Small intestine (tissue), 7 donors: ENCODE results near the gene NRARP. TPM values are rescaled to one million over a fixed set of nuclear protein-coding genes. Genes with fewer than 3 reads are reported as not detected.
"Not testable (repeated sequence)": the region's sequence is repeated elsewhere in the genome, so short reads cannot be mapped to it uniquely, and the experiment has no call there.

Experiments used
- DNase-seq, 2 donors: peaks; one replicate each; pipeline versions ENCODE4 v3.0.0 to v3.0.0-alpha.2; 2013
- FAIRE-seq: peaks from 2 replicates; lab custom pipeline; 2012; peaks lifted over from hg19 to GRCh38; lab: Jason Lieb, UNC
- H3K27ac ChIP-seq, 3 donors: one replicate each; pipeline ENCODE4 v1.5.1; 2013; ENCODE audit warnings: low read length in 2 of 3, mild to moderate bottlenecking in 2 of 3, control low read depth in 1 of 3, inconsistent platforms in 1 of 3, low read depth in 1 of 3, moderate library complexity in 1 of 3
- H3K27me3 ChIP-seq, 3 donors: one replicate each; pipeline ENCODE4 v1.6.1; 2013; ENCODE audit warnings: low read length in 3 of 3, inconsistent platforms in 1 of 3; ENCODE audit not compliant: control insufficient read depth in 3 of 3, insufficient read depth in 3 of 3
- H3K36me3 ChIP-seq, 3 donors: one replicate each; pipeline ENCODE4 v1.6.1; 2013; ENCODE audit warnings: low read length in 3 of 3, inconsistent platforms in 1 of 3, low read depth in 1 of 3, mild to moderate bottlenecking in 1 of 3, moderate library complexity in 1 of 3; ENCODE audit not compliant: control insufficient read depth in 3 of 3, insufficient read depth in 2 of 3
- H3K4me1 ChIP-seq, 3 donors: one replicate each; pipeline ENCODE4 v1.6.1; 2013; ENCODE audit warnings: low read length in 2 of 3, inconsistent platforms in 1 of 3, low read depth in 1 of 3, mild to moderate bottlenecking in 1 of 3, moderate library complexity in 1 of 3; ENCODE audit not compliant: control insufficient read depth in 3 of 3, insufficient read depth in 2 of 3
- H3K4me3 ChIP-seq, 3 donors: one replicate each; pipeline ENCODE4 v1.5.1; 2013; ENCODE audit warnings: low read length in 3 of 3, control low read depth in 1 of 3, inconsistent platforms in 1 of 3, low read depth in 1 of 3, mild to moderate bottlenecking in 1 of 3, moderate library complexity in 1 of 3
- H3K9me3 ChIP-seq, 2 donors: one replicate each; pipeline ENCODE4 v1.6.1; 2013; ENCODE audit warnings: low read depth in 1 of 2, low read length in 1 of 2; ENCODE audit not compliant: control insufficient read depth in 2 of 2, insufficient read depth in 1 of 2
- WGBS, 3 donors: extraction: QIAGEN DNeasy Blood & Tissue Kit; methylation state at CpG; one replicate each; pipeline ENCODE4 v1.1.7; 2013; 5-methylcytosine and 5-hydroxymethylcytosine counted together
- polyA plus RNA-seq, 4 donors: library from polyadenylated mRNA; stranded (reverse) in 3 of 4; unstranded in 1 of 4; fragments of 200-250 nt in 3 of 4; fragments of 120-200 nt in 1 of 4; gene quantifications; one replicate each; pipeline versions ENCODE4 v1.2.1 to v1.2.3, GENCODE V29; 2013
- donor health status: healthy with polysubstance abuse.
- donor health status: control.
- donor health status: control.
- donor health status: Bipolar disorder and iron deficiency.
- donor health status: healthy.

The NRARP gene
- polyA plus RNA-seq, 4 donors = 3.2 to 39.9 (median 8.9) TPM

GRCh38 chr9:137341227-137341626 lies 39.2 kb upstream of the NRARP start:
- FAIRE-seq = no peak
- Histone ChIP-seq H3K27ac (no peak overlapping the region), H3K9me3 (peaks cover 0 to 10% of the 10 kb centered on the region in 2 donors), H3K4me1 (peaks cover 0 to 11% (median 0%) of the 10 kb centered on the region in 3 donors), H3K36me3 (peaks cover 0 to 15% (median 0%) of the 10 kb centered on the region in 3 donors), H3K27me3 (no peaks in the 10 kb centered on the region), H3K4me3 (no peak overlapping the region)
- WGBS, 3 donors = 72 to 78% (median 74%) methylated on average over 4 to 6 of the region's 6 CpGs
- DNase-seq = no peak

GRCh38 chr9:137339908-137340462 lies 37.9 kb upstream of the NRARP start:
- peaks cover 0 to 11% (median 0%) of the 10 kb centered on the region in 3 donors for H3K4me1 ChIP-seq
- 84 to 89% (median 86%) methylated on average over 12 of the region's 12 CpGs for WGBS, 3 donors
- peaks cover 0 to 11% of the 10 kb centered on the region in 2 donors for H3K9me3 ChIP-seq
- peaks cover 0 to 16% (median 0%) of the 10 kb centered on the region in 3 donors for H3K36me3 ChIP-seq
- not testable (repeated sequence) for FAIRE-seq, DNase-seq, H3K27me3 ChIP-seq, H3K4me3 ChIP-seq
- peak overlapping the region in 1 of 3 donors; percentile 72 for H3K27ac ChIP-seq

- Histone ChIP-seq H3K27ac (peak overlapping the region in 1 of 3 donors; percentile 72), H3K4me1 (peaks cover 0 to 11% (median 0%) of the 10 kb centered on the region in 3 donors), H3K27me3 (no peaks in the 10 kb centered on the region), H3K4me3 (no peak overlapping the region), H3K9me3 (peaks cover 0 to 11% of the 10 kb centered on the region in 2 donors), H3K36me3 (peaks cover 0 to 10% (median 0%) of the 10 kb centered on the region in 3 donors)
- DNase-seq (peak in 1 of 2 donors; percentile 52), FAIRE-seq (no peak)
- 41 to 63% (median 56%) methylated on average over 7 of the region's 7 CpGs for WGBS, 3 donors
Observed at GRCh38 chr9:137339045-137339907, 37.2 kb upstream of the NRARP start.

- Histone ChIP-seq H3K9me3 (peaks cover 0 to 4% of the 10 kb centered on the region in 2 donors), H3K36me3 (peaks cover 0 to 10% (median 0%) of the 10 kb centered on the region in 3 donors), H3K4me3 (no peak overlapping the region), H3K4me1 (peaks cover 0 to 11% (median 0%) of the 10 kb centered on the region in 3 donors), H3K27me3 (no peaks in the 10 kb centered on the region), H3K27ac (no peak overlapping the region)
- DNase-seq = no peak
- 92 to 98% (median 95%) methylated on average over 2 of the region's 2 CpGs for WGBS, 3 donors
- FAIRE-seq = no peak
Observed at GRCh38 chr9:137336735-137337134, 34.7 kb upstream of the NRARP start.

GRCh38 chr9:137333016-137333671 lies 31.1 kb upstream of the NRARP start:
- H3K4me3 ChIP-seq = no peak overlapping the region
- H3K27ac ChIP-seq = no peak overlapping the region
- 77 to 82% (median 77%) methylated on average over 21 of the region's 21 CpGs for WGBS, 3 donors
- H3K27me3 ChIP-seq = no peaks in the 10 kb centered on the region
- DNase-seq (no peak), FAIRE-seq (no peak)
- peaks cover 0 to 8% (median 0%) of the 10 kb centered on the region in 3 donors for H3K36me3 ChIP-seq
- no peaks in the 10 kb centered on the region for H3K4me1 ChIP-seq
- peaks cover 0 to 4% of the 10 kb centered on the region in 2 donors for H3K9me3 ChIP-seq

GRCh38 chr9:137331929-137332328 lies 29.9 kb upstream of the NRARP start:
- Histone ChIP-seq H3K27ac (no peak overlapping the region), H3K36me3 (peaks cover 0 to 8% (median 0%) of the 10 kb centered on the region in 3 donors), H3K4me1 (no peaks in the 10 kb centered on the region), H3K9me3 (peaks cover 0 to 4% of the 10 kb centered on the region in 2 donors), H3K27me3 (no peaks in the 10 kb centered on the region), H3K4me3 (no peak overlapping the region)
- FAIRE-seq = no peak
- 91 to 95% (median 95%) methylated on average over 9 of the region's 9 CpGs for WGBS, 3 donors
- no peak for DNase-seq

- no peak overlapping the region for H3K27ac ChIP-seq
- no peaks in the 10 kb centered on the region for H3K4me1 ChIP-seq
- no peak for DNase-seq
- FAIRE-seq = no peak
- H3K36me3 ChIP-seq = peaks cover 0 to 7% (median 0%) of the 10 kb centered on the region in 3 donors
- WGBS, 3 donors = 78 to 84% (median 82%) methylated on average over 6 of the region's 6 CpGs
- no peaks in the 10 kb centered on the region for H3K9me3 ChIP-seq
- H3K4me3 ChIP-seq = no peak overlapping the region
- H3K27me3 ChIP-seq = no peaks in the 10 kb centered on the region
Observed at GRCh38 chr9:137330689-137331088, 28.6 kb upstream of the NRARP start.

GRCh38 chr9:137329590-137329989 lies 27.5 kb upstream of the NRARP start:
- not testable (repeated sequence) for FAIRE-seq, DNase-seq, H3K4me1 ChIP-seq, H3K27ac ChIP-seq, H3K27me3 ChIP-seq, H3K9me3 ChIP-seq, H3K4me3 ChIP-seq
- WGBS, 3 donors = 66 to 81% (median 67%) methylated on average over 18 to 24 of the region's 26 CpGs
- H3K36me3 ChIP-seq = peaks cover 0 to 11% (median 0%) of the 10 kb centered on the region in 3 donors
